Psoas muscle (tissue), 8 donors: ENCODE data around the gene ORC1. TPM values are rescaled to one million over a fixed set of nuclear protein-coding genes. Genes with fewer than 3 reads are reported as not detected.
A peak's percentile ranks its signal among the peaks of the same experiment; 100 is the strongest.

Source experiments
- ATAC-seq, 4 donors: fragments of 200-7000 bp; cut with Tn5 transposase; one replicate each; pipeline ENCODE4 v1.9.1; 2020; ENCODE audit warnings: moderate library complexity in 3 of 4, mild to moderate bottlenecking in 2 of 4
- DNase-seq, 2 donors: peaks; one replicate each; pipeline ENCODE4 v3.0.0-alpha.2; 2020
- H3K27ac ChIP-seq: fragments of 200-600 bp; one replicate; pipeline ENCODE4 v1.8.0; 2022
- H3K27me3 ChIP-seq, 3 donors: fragments of 200-600 bp in 1 of 3; one replicate each; pipeline versions ENCODE4 v1.6.1 to v1.8.0; 2013 to 2022; ENCODE audit warnings: low read length in 2 of 3, mild to moderate bottlenecking in 2 of 3, moderate library complexity in 1 of 3; ENCODE audit not compliant: insufficient read depth in 3 of 3
- H3K36me3 ChIP-seq, 2 donors: fragments of 200-600 bp in 1 of 2; one replicate each; pipeline versions ENCODE4 v1.6.1 to v1.8.0; 2013 to 2022; ENCODE audit warnings: low read depth in 1 of 2, mild to moderate bottlenecking in 1 of 2, moderate library complexity in 1 of 2; ENCODE audit not compliant: insufficient read depth in 1 of 2
- H3K4me1 ChIP-seq: fragments of 200-600 bp; one replicate; pipeline ENCODE4 v1.8.0; 2022
- H3K4me3 ChIP-seq: fragments of 200-600 bp; one replicate; pipeline ENCODE4 v1.8.0; 2022; ENCODE audit warnings: mild to moderate bottlenecking
- H3K9me3 ChIP-seq: fragments of 200-600 bp; one replicate; pipeline ENCODE4 v1.8.0; 2022
- CTCF ChIP-seq: fragments of 200-600 bp; IDR thresholded peaks from one replicate; pipeline ENCODE4 v1.8.0; 2022; ENCODE audit warnings: antibody characterized with exemption
- WGBS, 3 donors: extraction: QIAGEN DNeasy Blood & Tissue Kit; methylation state at CpG; one replicate each; pipeline versions ENCODE4 v1.1.6 to v1.1.7; 2013; 5-methylcytosine and 5-hydroxymethylcytosine counted together
- intact Hi-C, 2 donors: fragments of 100-400 bp; cut with DNase I; formaldehyde crosslinking; loops; one replicate each; pipeline versions ENCODE4 v1.11.0 to v1.14.2; 2022
- polyA plus RNA-seq, 3 donors: library from polyadenylated mRNA; stranded (reverse); fragments of 200-250 nt; gene quantifications; one replicate each; pipeline ENCODE4 v1.2.3, GENCODE V29; 2013
- total RNA-seq, 4 donors: library from RNA; stranded (reverse); fragmentation: NEBNext Ultra II Directional in 2 of 4; extraction: Animal tissue kit (Norgen Biotek cat#: 25700) in 2 of 4; gene quantifications; one replicate each; pipeline versions ENCODE4 v1.2.1 to v1.2.4, GENCODE V29; 2021 to 2023
- donor health status: healthy with polysubstance abuse.
- donor health status: DM: no; HTN: no; CAD: no; lungs with moderate emphysema.
- donor health status: Bipolar disorder and iron deficiency.
- donor health status: healthy.
- donor health status: DM: yes; HTN: yes; CAD: no.
- donor health status: DM: no; HTN: no; CAD: no.
- donor health status: DM: no; HTN: no; CAD: no.
- donor health status: DM: yes; HTN: yes; CAD: no.

Gene ORC1
- total and polyA plus RNA-seq, 7 donors, result 0.10 to 6.0 (median 0.20) TPM

GRCh38 chr1:52341655-52342260, 62.5 kb downstream of the ORC1 start:
- no peak for DNase-seq
- Histone ChIP-seq H3K4me3 (no peak overlapping the region), H3K4me1 (no peaks in the 10 kb centered on the region), H3K27me3 (no peaks in the 10 kb centered on the region), H3K9me3 (no peaks in the 10 kb centered on the region), H3K36me3 (peaks cover 3 to 70% of the 10 kb centered on the region in 2 donors), H3K27ac (no peak overlapping the region)
- intact Hi-C loops, result no loop called here
- ATAC-seq, result no peak
- WGBS, 3 donors, result 71 to 75% (median 74%) methylated on average over 7 of the region's 7 CpGs
- TF ChIP-seq CTCF, result no peak

GRCh38 chr1:52337439-52337838, 66.8 kb downstream of the ORC1 start:
- TF ChIP-seq CTCF, result no peak
- Histone ChIP-seq H3K36me3 (peaks cover 0 to 62% of the 10 kb centered on the region in 2 donors), H3K4me1 (peaks cover 11% of the 10 kb centered on the region), H3K4me3 (no peak overlapping the region), H3K9me3 (no peaks in the 10 kb centered on the region), H3K27ac (no peak overlapping the region), H3K27me3 (no peaks in the 10 kb centered on the region)
- no peak for ATAC-seq
- DNase-seq, result no peak
- intact Hi-C loops, result no loop called here
- 90 to 92% (median 90%) methylated on average over 2 of the region's 2 CpGs for WGBS, 3 donors

GRCh38 chr1:52334906-52335528, 69.2 kb downstream of the ORC1 start:
- ATAC-seq (peak in 3 of 4 donors; percentile 55 to 65 (median 61)), DNase-seq (no peak)
- Histone ChIP-seq H3K4me1 (peaks cover 11% of the 10 kb centered on the region), H3K4me3 (no peak overlapping the region), H3K36me3 (peaks cover 0 to 48% of the 10 kb centered on the region in 2 donors), H3K9me3 (no peaks in the 10 kb centered on the region), H3K27me3 (no peaks in the 10 kb centered on the region), H3K27ac (peak overlapping the region; percentile 44)
- no peak for TF ChIP-seq CTCF
- intact Hi-C loops, result no loop called here
- 83 to 93% (median 90%) methylated on average over 3 of the region's 3 CpGs for WGBS, 3 donors

GRCh38 chr1:52332411-52332810, 71.8 kb downstream of the ORC1 start:
- Histone ChIP-seq H3K27ac (no peak overlapping the region), H3K27me3 (no peaks in the 10 kb centered on the region), H3K36me3 (peaks cover 0 to 21% of the 10 kb centered on the region in 2 donors), H3K9me3 (no peaks in the 10 kb centered on the region), H3K4me1 (peaks cover 11% of the 10 kb centered on the region), H3K4me3 (no peak overlapping the region)
- no peak for TF ChIP-seq CTCF
- ATAC-seq (no peak), DNase-seq (no peak)
- WGBS, 3 donors, result 95 to 97% (median 96%) methylated on average over 1 of the region's 1 CpG
- intact Hi-C loops, result no loop called here

GRCh38 chr1:52328615-52329014, 75.6 kb downstream of the ORC1 start:
- 94 to 98% (median 98%) methylated on average over 1 of the region's 1 CpG for WGBS, 3 donors
- no peak for DNase-seq
- TF ChIP-seq CTCF, result no peak

More at GRCh38 chr1:52328615-52329014, 75.6 kb downstream of the ORC1 start:
- intact Hi-C loops, result no loop called here
- H3K36me3 ChIP-seq, result peaks cover 0 to 9% of the 10 kb centered on the region in 2 donors
- H3K4me3 ChIP-seq, result no peak overlapping the region
- no peaks in the 10 kb centered on the region for H3K27me3 ChIP-seq
- no peaks in the 10 kb centered on the region for H3K9me3 ChIP-seq
- no peak overlapping the region for H3K27ac ChIP-seq
- H3K4me1 ChIP-seq, result no peaks in the 10 kb centered on the region
- ATAC-seq, result no peak
